ENCODE measurements around the gene HCAR1. TPM values are rescaled to one million over a fixed set of nuclear protein-coding genes. Genes with fewer than 3 reads are reported as not detected.

The HCAR1 gene
- polyA plus RNA-seq (2012; rRNA removed): not detected in 2 replicates
- polyA plus RNA-seq (2012; cell fraction: cytosol; rRNA removed): not detected in 2 replicates
- polyA plus RNA-seq (2012; cell fraction: nucleus; rRNA removed): not detected in 2 replicates

- H3K9ac ChIP-seq: no peak within 1 kb of the TSS
Observed at GRCh38 chr12:122730215-122731014, at the start of gene HCAR1. HCAR1 (minus strand) TSS chr12:122730844; CDS start chr12:122730339, 505 bp downstream.

More at GRCh38 chr12:122730215-122731014, at the start of gene HCAR1:
- no peak within 1 kb of the TSS for H3K27ac ChIP-seq (ENCODE audit: low read depth in 2 of 2, low read length in 1 of 2)
- H3K9me2 ChIP-seq: no peaks in the 10 kb centered on the region
- H3K4me1 ChIP-seq (ENCODE audit: control insufficient read depth in 1 of 2, insufficient read depth in 2 of 2, low read depth in 1 of 2, low read length in 1 of 2): no peaks in the 10 kb centered on the region
- no peaks in the 10 kb centered on the region for H3K79me2 ChIP-seq (ENCODE audit: insufficient read depth)
- ChIA-PET POLR2A (no interaction called here), CTCF (interaction anchor here (0.5 kb wide), 1 partner anchor 76 kb away, joined by 3 read pairs; no protein-coding TSS in a partner anchor)
- 80% methylated on average over 22 of the region's 32 CpGs for WGBS (ENCODE audit: low lambda C conversion rate)
- no peaks in the 10 kb centered on the region for H3K36me3 ChIP-seq (replicated peaks in 1 of 2; ENCODE audit: control insufficient read depth in 1 of 2, insufficient read depth in 2 of 2, low read length in 1 of 2)
- no peak within 1 kb of the TSS for H3K4me3 ChIP-seq (ENCODE audit: low read depth in 2 of 2, low read length in 1 of 2)
- H4K20me1 ChIP-seq (ENCODE audit: insufficient read depth): no peaks in the 10 kb centered on the region
- no peak within 1 kb of the TSS for H3K4me2 ChIP-seq
- H3K27me3 ChIP-seq (ENCODE audit: insufficient read depth): no peaks in the 10 kb centered on the region
- no peak within 1 kb of the TSS for H2AFZ ChIP-seq (ENCODE audit: low read depth)
- no peaks in the 10 kb centered on the region for H3F3A ChIP-seq (replicated peaks; ENCODE audit: insufficient read depth)
- H3K9me3 ChIP-seq: no peaks in the 10 kb centered on the region
- DNase-seq: no peak
- TF ChIP-seq CHD2 (IDR thresholded peaks at IDR 0.05; ENCODE audit: low read length, partially characterized antibody) (no peak), TCF12 (IDR thresholded peaks at IDR 0.05) (no peak), IRF3 (IDR thresholded peaks at IDR 0.05; ENCODE audit: low read depth, low read length) (no peak), USF2 (IDR thresholded peaks at IDR 0.05; ENCODE audit: borderline replicate concordance, low read depth, low read length) (no peak), ZBTB33 (IDR thresholded peaks at IDR 0.05; ENCODE audit: borderline replicate concordance, low read depth) (no peak)
